Right kidney (tissue), 9 donors: ENCODE results near the gene PCDHGB1.
A peak's percentile ranks its signal among the peaks of the same experiment; 100 is the strongest.
"Not testable (repeated sequence)": the region's sequence is repeated elsewhere in the genome, so short reads cannot be mapped to it uniquely, and the experiment has no call there.

ENCODE experiments used
- DNase-seq: peaks from one replicate; pipeline ENCODE4 v3.0.0-alpha.2; 2016
- long read RNA-seq, 8 donors: transcript quantifications; one replicate each; lab custom pipeline, GENCODE V29; 2026

The PCDHGB1 gene
- long read RNA-seq, donor 1: 0 reads
- long read RNA-seq, donor 2: 0 reads
- long read RNA-seq, donor 3, partial matches to known transcripts: 0 of 1 reads
- long read RNA-seq, donor 3, other reads (novel, unspliced or antisense): 0 of 1 reads
- long read RNA-seq, donor 4, partial matches to known transcripts: 0 of 2 reads
- long read RNA-seq, donor 4, other reads (novel, unspliced or antisense): 0 of 2 reads
- long read RNA-seq, donor 5, partial matches to known transcripts: 0 of 1 reads
- long read RNA-seq, donor 5, other reads (novel, unspliced or antisense): 0 of 1 reads
- long read RNA-seq, donor 6, full-length matches to known transcripts: 1 of 1 reads
- long read RNA-seq, donor 6, partial matches to known transcripts: 0 of 1 reads
- long read RNA-seq, donor 6, other reads (novel, unspliced or antisense): 0 of 1 reads
- long read RNA-seq, donor 7, full-length matches to known transcripts: 2 of 2 reads
- long read RNA-seq, donor 7, partial matches to known transcripts: 0 of 2 reads
- long read RNA-seq, donor 7, other reads (novel, unspliced or antisense): 0 of 2 reads
- long read RNA-seq, donor 8, partial matches to known transcripts: 0 of 2 reads
- long read RNA-seq, donor 8, other reads (novel, unspliced or antisense): 0 of 2 reads

DNA sequence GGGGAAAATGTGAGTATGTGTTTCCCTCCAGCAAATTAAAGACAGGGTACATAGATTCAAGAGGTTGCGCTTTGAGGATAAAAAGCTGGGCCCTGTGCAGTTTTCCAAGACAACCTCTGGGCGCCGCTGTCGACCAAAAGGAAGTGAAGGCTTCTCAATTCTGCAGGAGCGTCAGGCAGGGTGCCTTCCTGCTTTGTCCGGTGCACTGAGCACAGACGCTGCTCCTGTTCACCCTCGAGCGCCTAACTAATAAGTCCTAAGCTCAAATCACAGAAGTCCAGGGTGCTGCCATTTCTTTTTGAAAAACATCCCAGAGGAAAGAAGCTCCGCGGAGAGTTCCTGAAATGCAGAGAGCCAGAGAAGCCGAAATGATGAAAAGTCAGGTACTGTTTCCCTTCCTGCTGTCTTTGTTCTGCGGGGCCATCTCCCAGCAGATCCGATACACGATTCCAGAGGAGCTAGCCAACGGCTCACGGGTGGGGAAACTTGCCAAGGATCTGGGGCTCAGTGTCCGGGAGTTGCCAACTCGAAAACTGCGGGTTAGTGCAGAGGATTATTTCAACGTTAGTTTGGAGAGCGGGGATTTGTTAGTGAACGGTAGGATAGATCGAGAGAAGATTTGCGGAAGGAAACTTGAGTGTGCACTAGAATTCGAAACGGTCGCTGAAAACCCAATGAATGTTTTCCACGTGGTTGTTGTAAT is at the start of gene PCDHGB1:
PCDHGB1 (plus strand) TSS at position 183 of the 703 bp plus-strand sequence; CDS start at position 345, 162 bp downstream.
- DNase-seq: no peak

GRCh38 chr5:141303756-141304155 is 46.1 kb upstream of the PCDHGB1 start, which contains the start of gene SLC25A2:
SLC25A2 (minus strand) TSS chr5:141304049; CDS start chr5:141303865, 184 bp downstream.
- DNase-seq: no peak

DNA sequence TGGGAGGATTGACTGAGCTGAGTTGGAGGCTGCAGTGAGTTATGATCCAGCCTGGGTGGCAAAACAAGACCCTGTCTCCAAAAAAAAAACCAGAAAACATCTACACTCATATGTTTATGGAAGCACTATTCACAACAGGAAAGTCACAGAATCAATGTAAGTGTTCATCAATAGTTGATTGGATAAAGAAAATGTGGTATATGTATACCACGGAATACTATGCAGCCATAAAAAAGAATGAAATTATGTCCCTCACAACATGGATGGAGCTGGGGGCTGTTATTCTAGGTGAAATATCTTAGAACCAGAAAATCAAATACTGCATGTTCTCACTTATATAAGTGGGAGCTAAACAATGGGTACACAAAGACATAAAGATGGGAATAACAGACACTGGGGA is 43.3 kb upstream of the PCDHGB1 start:
- no peak for DNase-seq

DNA sequence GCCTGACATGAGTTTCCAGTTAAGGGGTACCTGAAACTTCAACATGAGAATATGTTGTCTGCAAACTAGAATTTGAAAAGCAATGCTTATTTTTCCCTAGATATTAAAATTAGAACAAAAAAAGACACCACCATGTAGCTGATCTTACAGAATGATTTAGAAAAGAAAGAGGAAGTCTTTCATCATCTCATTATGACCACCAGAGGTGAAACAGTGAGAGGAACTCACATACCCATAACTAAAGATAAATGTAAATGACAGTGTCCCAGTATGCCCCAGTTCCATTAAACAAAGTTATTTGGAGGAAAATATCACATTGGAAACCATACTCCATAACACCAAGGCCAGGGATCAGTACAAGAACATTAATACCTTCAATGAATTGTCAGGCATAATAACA is 36.2 kb upstream of the PCDHGB1 start:
- no peak for DNase-seq

GRCh38 chr5:141316963-141317362 is 32.9 kb upstream of the PCDHGB1 start:
- DNase-seq: not testable (repeated sequence)

DNA sequence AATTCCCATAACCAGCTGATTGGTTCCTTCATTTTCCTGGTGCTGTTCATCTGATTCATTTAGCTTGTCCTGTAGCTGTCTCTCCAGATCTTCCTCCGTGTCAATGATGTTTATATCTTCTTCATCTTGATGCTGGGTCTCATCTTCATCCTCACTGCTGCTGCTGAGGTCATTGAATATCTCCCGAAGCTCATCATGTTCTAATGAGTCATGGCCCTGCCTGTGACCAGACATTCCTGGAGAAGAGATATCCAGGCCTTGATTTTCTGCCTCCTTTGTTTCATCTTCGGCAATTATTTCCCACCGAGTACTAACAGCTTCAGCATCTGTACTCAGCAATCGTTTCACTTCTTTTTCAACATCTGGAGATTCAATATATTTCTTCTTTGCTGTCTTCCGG is 30.7 kb upstream of the PCDHGB1 start:
- DNase-seq: no peak

DNA sequence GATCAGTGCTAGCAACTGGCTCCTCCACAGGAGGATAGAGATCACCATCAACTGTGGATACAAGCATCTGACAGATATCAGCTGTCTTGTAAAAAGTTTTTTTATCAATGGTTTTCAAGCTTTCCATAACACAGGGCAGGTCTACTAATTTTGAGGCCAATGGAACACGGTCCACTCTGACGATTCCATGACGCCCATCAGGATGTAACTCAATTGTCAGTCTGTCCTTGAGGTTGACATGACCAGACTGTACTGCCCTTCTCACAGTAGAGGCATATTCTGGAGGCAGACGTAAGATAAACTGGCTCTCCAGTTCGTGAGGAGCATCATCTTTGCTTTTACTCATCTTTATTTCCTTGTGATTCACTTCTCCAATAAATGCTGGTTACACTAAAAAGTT is 30.2 kb upstream of the PCDHGB1 start:
- DNase-seq: no peak

DNA sequence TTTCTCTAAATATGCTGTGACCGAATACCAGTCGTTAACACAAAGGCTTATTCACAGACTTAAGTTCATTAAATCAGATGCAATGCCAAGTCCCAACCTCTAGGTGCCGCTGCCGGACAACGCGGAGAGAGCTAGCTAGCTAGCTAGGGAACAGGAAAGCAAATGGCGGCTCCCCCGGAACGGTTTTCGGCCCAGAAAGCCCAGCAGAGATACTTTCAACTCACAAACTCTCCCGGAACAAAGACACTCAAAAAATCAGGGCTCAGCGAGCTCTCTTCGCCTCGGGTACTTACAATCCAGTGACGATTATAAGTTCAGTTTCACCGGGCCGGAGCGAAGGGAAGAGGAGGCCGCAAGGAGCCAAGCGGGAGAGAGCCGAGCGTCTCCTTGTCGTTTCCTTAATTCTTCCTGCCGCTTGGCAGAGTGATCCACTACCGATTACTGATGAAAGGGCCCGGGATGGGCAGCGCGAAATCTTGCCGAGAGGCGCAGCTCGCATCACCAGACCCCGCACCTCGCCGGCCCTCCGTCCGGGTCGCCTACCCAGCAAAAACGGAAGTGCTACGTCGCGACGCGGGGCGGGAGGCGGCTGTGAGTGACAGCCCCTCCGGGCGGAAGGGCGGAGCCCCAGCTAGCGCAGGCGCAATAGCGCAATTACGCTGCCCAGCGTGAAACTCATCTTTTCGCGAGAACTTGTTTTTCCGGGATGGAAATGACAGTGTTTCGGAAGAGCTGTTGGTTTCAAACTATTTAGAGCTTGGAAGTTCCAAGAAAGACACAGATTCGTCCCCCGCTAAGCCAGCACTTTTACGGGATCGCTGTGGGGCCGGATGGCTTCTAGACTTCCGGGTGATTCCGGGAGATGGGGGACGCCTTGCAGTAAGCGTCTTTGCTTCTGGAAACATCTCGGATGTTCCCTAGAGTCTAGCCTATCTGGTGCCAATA is 29.4 kb upstream of the PCDHGB1 start, which contains the start of gene TAF7:
TAF7 (minus strand) TSS at position 560 of the 945 bp plus-strand sequence. CDS start 740 bp downstream, outside the sequence.
- peak; percentile 97 for DNase-seq

DNA sequence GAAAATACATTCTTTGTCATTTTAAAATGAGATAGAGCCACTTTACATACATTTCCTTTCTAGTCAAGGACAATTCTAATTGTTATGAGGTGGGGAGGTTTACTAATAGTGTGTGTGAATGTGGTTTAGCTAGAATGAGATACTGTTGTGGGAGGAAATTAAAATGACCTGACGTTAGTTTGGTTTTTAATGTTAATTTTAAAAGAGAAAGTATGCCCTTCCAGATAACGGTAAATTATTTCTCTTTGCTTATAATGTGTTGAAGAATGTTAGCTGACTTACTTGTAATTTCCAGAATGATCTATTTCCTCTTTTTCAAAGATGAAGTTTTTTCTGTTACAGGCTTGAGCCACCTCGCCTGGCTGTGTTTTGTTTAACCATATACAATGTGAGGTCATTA is 27.6 kb upstream of the PCDHGB1 start:
- DNase-seq: no peak

GRCh38 chr5:141326088-141326854 is 23.6 kb upstream of the PCDHGB1 start:
- DNase-seq: peak; percentile 50

GRCh38 chr5:141328231-141328630 is 21.7 kb upstream of the PCDHGB1 start:
- DNase-seq: no peak

GRCh38 chr5:141330299-141331080 is 19.4 kb upstream of the PCDHGB1 start, which contains the start of gene PCDHGA1:
PCDHGA1 (plus strand) TSS chr5:141330514.
- peak; percentile 4 for DNase-seq

GRCh38 chr5:141332571-141332970 is 17.3 kb upstream of the PCDHGB1 start:
- not testable (repeated sequence) for DNase-seq

- peak; percentile 47 for DNase-seq
Measured at GRCh38 chr5:141338538-141339306, 11.2 kb upstream of the PCDHGB1 start, which contains the start of gene PCDHGA2. PCDHGA2 (plus strand) TSS chr5:141338760.

- DNase-seq: not testable (repeated sequence)
Measured at GRCh38 chr5:141340781-141341354, 9.0 kb upstream of the PCDHGB1 start.

DNA sequence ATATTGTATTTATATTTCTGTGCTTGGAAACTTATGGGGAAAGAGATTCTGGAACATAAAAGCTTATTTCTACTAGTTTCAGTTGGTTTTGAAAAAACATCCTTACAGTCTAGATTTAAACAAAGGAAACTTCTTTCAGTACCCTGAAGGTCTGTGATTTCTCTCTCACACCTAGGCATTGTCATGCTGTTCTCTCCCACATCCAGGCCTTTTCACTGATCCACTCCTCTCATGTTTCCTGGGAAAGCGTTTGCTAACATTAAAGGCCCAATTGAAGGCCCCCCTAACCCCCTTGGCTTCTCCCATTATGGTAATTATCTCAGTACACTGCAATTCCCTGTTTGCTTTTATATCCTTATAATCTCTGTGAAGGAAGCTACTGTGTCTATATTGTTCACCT is 7.1 kb upstream of the PCDHGB1 start:
- no peak for DNase-seq

DNA sequence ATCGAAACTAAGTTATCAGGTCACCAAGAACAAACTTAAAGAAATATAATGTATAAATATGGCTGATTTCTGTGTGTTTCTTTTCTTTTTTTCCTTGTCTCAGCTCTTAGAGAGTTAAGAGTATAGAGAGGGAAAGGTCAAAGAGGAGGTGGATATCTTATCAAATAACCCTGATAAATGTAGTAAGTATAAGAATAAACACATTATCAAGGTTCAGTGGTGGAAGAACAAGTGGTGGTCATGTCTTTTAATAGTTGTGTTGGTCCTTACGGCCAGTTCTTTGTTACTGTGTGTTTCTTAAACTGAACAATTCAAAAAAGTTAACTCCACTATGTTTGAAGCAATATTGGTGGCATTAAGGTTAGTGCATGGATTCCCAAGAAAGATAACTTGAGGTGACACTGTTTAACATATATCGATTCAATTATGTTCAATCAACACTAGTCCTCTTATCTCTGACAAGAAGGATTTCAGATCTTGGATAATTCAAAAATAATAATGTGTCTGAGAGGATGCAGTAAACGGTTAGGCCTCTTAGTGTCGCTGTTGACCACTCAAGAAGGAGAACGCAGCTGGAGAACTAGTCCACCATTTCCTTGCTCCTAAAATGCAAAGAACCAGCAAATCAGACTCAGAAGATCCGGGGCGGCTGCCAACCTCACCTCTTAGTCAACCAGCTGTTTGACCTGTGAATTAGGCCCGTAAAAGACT is 6.5 kb upstream of the PCDHGB1 start, which contains the start of gene PCDHGA3:
PCDHGA3 (plus strand) TSS at position 588 of the 711 bp plus-strand sequence. CDS start 205 bp downstream, outside the sequence.
- no peak for DNase-seq
